ENCODE data around the gene BACH2. TPM values are rescaled to one million over a fixed set of nuclear protein-coding genes. Genes with fewer than 3 reads are reported as not detected.

BACH2 gene
- total RNA-seq, 1 donor from 2014 or later: 2.1 TPM

GRCh38 chr6:90272895-90273294, 23.7 kb downstream of the BACH2 start:
- H3K27me3 ChIP-seq (ENCODE audit: control insufficient read depth, insufficient read depth, low read length): no peaks in the 10 kb centered on the region
- H3K36me3 ChIP-seq (ENCODE audit: control insufficient read depth, insufficient read depth, low read length): no peaks in the 10 kb centered on the region
- TF ChIP-seq CTCF (IDR thresholded peaks at IDR 0.05; ENCODE audit: insufficient read depth, low read length, severe bottlenecking): no peak
- no peak for FAIRE-seq
- no peak for DNase-seq (ENCODE audit: low read depth)
- no peak overlapping the region for H3K4me3 ChIP-seq (ENCODE audit: low read depth, low read length)

GRCh38 chr6:90271831-90272230, 24.8 kb downstream of the BACH2 start:
- H3K4me3 ChIP-seq (ENCODE audit: low read depth, low read length): no peak overlapping the region
- no peaks in the 10 kb centered on the region for H3K27me3 ChIP-seq (ENCODE audit: control insufficient read depth, insufficient read depth, low read length)
- H3K36me3 ChIP-seq (ENCODE audit: control insufficient read depth, insufficient read depth, low read length): no peaks in the 10 kb centered on the region
- DNase-seq (ENCODE audit: low read depth) (no peak), FAIRE-seq (no peak)
- TF ChIP-seq CTCF (IDR thresholded peaks at IDR 0.05; ENCODE audit: insufficient read depth, low read length, severe bottlenecking): no peak

GRCh38 chr6:90269334-90269733, 27.3 kb downstream of the BACH2 start:
- no peak for DNase-seq (ENCODE audit: low read depth)
- FAIRE-seq: no peak
- Histone ChIP-seq H3K4me3 (ENCODE audit: low read depth, low read length) (no peak overlapping the region), H3K27me3 (ENCODE audit: control insufficient read depth, insufficient read depth, low read length) (no peaks in the 10 kb centered on the region), H3K36me3 (ENCODE audit: control insufficient read depth, insufficient read depth, low read length) (no peaks in the 10 kb centered on the region)
- TF ChIP-seq CTCF (IDR thresholded peaks at IDR 0.05; ENCODE audit: insufficient read depth, low read length, severe bottlenecking): no peak

GRCh38 chr6:90268178-90268577, 28.5 kb downstream of the BACH2 start:
- TF ChIP-seq CTCF (IDR thresholded peaks at IDR 0.05; ENCODE audit: insufficient read depth, low read length, severe bottlenecking): no peak
- Histone ChIP-seq H3K27me3 (ENCODE audit: control insufficient read depth, insufficient read depth, low read length) (no peaks in the 10 kb centered on the region), H3K36me3 (ENCODE audit: control insufficient read depth, insufficient read depth, low read length) (no peaks in the 10 kb centered on the region), H3K4me3 (ENCODE audit: low read depth, low read length) (no peak overlapping the region)
- FAIRE-seq (no peak), DNase-seq (ENCODE audit: low read depth) (no peak)

GRCh38 chr6:90266905-90267621, 29.6 kb downstream of the BACH2 start:
- Histone ChIP-seq H3K36me3 (ENCODE audit: control insufficient read depth, insufficient read depth, low read length) (no peaks in the 10 kb centered on the region), H3K4me3 (ENCODE audit: low read depth, low read length) (no peak overlapping the region), H3K27me3 (ENCODE audit: control insufficient read depth, insufficient read depth, low read length) (no peaks in the 10 kb centered on the region)
- TF ChIP-seq CTCF (IDR thresholded peaks at IDR 0.05; ENCODE audit: insufficient read depth, low read length, severe bottlenecking): no peak
- peak; percentile 48 for DNase-seq (ENCODE audit: low read depth)
- FAIRE-seq: no peak

GRCh38 chr6:90264561-90264960, 32.1 kb downstream of the BACH2 start:
- Histone ChIP-seq H3K27me3 (ENCODE audit: control insufficient read depth, insufficient read depth, low read length) (no peaks in the 10 kb centered on the region), H3K4me3 (ENCODE audit: low read depth, low read length) (no peak overlapping the region), H3K36me3 (ENCODE audit: control insufficient read depth, insufficient read depth, low read length) (no peaks in the 10 kb centered on the region)
- TF ChIP-seq CTCF (IDR thresholded peaks at IDR 0.05; ENCODE audit: insufficient read depth, low read length, severe bottlenecking): no peak
- DNase-seq (ENCODE audit: low read depth): no peak
- no peak for FAIRE-seq

All from bronchial epithelial cell (primary cell).